Breast epithelium (tissue), 3 donors: ENCODE data around the gene RSU1.

Source experiments
- POLR2A ChIP-seq: fragments of 450-650 bp; IDR thresholded peaks from one replicate; pipeline ENCODE4 v1.6.1; 2016; ENCODE audit warnings: antibody characterized with exemption, mild to moderate bottlenecking, moderate library complexity
- TF ChIP-seq, protein P1 (sequence below), 3 donors: fragments of 450-650 bp; IDR thresholded peaks; one replicate each; pipeline ENCODE4 v1.5.1; 2016 to 2017; ENCODE audit warnings: antibody characterized with exemption in 3 of 3, mild to moderate bottlenecking in 3 of 3, moderate library complexity in 3 of 3

DNA sequence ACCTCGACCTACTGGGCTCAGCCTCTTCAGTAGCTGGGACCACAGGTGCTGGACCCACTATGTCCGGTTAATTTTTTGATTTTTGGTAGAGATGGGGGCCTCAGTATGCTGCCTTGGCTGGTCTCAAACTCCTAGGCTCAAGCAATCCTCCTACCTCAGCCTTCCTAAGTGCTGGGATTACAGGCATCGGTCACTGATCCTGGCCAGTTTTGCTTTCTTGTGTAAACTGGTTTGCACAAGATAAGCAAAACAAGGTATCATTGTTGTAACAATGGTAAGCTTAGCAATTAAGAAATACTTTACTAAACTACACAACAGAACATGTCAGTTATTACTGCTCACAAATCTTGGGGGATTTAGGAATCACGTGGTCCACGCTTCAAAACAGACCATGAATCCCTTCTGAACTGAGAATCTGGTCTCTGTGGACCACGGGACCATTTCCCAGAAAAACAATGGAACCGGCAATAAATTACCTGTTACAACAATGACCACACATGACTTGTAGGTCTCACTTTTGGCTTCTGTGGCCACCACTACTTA, 36.8 kb downstream of the RSU1 start:
- TF ChIP-seq, protein P1, sequence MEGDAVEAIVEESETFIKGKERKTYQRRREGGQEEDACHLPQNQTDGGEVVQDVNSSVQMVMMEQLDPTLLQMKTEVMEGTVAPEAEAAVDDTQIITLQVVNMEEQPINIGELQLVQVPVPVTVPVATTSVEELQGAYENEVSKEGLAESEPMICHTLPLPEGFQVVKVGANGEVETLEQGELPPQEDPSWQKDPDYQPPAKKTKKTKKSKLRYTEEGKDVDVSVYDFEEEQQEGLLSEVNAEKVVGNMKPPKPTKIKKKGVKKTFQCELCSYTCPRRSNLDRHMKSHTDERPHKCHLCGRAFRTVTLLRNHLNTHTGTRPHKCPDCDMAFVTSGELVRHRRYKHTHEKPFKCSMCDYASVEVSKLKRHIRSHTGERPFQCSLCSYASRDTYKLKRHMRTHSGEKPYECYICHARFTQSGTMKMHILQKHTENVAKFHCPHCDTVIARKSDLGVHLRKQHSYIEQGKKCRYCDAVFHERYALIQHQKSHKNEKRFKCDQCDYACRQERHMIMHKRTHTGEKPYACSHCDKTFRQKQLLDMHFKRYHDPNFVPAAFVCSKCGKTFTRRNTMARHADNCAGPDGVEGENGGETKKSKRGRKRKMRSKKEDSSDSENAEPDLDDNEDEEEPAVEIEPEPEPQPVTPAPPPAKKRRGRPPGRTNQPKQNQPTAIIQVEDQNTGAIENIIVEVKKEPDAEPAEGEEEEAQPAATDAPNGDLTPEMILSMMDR (IDR thresholded peaks at IDR 0.05) = no peak
- TF ChIP-seq POLR2A = no peak
